ENCODE data around the gene URGCP.
"Not testable (repeated sequence)": the region's sequence is repeated elsewhere in the genome, so short reads cannot be mapped to it uniquely, and the experiment has no call there.

DNA sequence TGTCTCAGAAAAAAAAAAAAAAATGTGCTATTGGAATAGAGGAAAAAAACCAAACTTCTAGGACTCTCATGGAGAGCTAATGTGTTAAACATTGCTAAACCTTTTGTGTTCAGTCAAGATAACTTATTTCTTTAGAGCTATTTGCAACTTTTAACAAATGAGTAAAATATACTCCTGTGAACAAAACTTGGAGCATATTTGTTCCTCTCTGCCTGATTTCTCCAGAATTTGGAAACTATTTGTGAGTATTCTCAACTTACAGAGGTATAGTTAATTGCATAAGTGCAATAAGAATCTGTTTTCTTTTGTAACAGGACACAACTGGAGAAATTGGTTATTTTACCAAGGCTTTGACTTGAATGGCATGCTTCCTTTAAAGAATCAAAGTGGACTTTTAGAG, 75.5 kb downstream of the URGCP start:
- TF ChIP-seq, protein P1, sequence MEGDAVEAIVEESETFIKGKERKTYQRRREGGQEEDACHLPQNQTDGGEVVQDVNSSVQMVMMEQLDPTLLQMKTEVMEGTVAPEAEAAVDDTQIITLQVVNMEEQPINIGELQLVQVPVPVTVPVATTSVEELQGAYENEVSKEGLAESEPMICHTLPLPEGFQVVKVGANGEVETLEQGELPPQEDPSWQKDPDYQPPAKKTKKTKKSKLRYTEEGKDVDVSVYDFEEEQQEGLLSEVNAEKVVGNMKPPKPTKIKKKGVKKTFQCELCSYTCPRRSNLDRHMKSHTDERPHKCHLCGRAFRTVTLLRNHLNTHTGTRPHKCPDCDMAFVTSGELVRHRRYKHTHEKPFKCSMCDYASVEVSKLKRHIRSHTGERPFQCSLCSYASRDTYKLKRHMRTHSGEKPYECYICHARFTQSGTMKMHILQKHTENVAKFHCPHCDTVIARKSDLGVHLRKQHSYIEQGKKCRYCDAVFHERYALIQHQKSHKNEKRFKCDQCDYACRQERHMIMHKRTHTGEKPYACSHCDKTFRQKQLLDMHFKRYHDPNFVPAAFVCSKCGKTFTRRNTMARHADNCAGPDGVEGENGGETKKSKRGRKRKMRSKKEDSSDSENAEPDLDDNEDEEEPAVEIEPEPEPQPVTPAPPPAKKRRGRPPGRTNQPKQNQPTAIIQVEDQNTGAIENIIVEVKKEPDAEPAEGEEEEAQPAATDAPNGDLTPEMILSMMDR (IDR thresholded peaks at IDR 0.05; ENCODE audit: low read length) = not testable (repeated sequence)
- not testable (repeated sequence) for TF ChIP-seq EZH2 (IDR thresholded peaks at IDR 0.05; ENCODE audit: borderline replicate concordance, low read length)
